ENCODE results near the gene SHISA5.

GRCh38 chr3:48546203-48546829 lies 42.3 kb upstream of the SHISA5 start:
- no peak for TF ChIP-seq SP1 (IDR thresholded peaks at IDR 0.05; ENCODE audit: low read depth, low read length)
- TF ChIP-seq ZNF384 (IDR thresholded peaks at IDR 0.05; ENCODE audit: borderline replicate concordance, low read depth, low read length): no peak
- no peak for TF ChIP-seq RCOR1 (conservative IDR thresholded peaks at IDR 0.05; ENCODE audit: low read depth, low read length)
- TF ChIP-seq MEF2A (IDR thresholded peaks at IDR 0.05; ENCODE audit: insufficient read depth, low read depth, low read length): no peak
- no peak for TF ChIP-seq RFX5 (IDR thresholded peaks at IDR 0.05; ENCODE audit: low read depth, low read length)
- TF ChIP-seq, protein P1, sequence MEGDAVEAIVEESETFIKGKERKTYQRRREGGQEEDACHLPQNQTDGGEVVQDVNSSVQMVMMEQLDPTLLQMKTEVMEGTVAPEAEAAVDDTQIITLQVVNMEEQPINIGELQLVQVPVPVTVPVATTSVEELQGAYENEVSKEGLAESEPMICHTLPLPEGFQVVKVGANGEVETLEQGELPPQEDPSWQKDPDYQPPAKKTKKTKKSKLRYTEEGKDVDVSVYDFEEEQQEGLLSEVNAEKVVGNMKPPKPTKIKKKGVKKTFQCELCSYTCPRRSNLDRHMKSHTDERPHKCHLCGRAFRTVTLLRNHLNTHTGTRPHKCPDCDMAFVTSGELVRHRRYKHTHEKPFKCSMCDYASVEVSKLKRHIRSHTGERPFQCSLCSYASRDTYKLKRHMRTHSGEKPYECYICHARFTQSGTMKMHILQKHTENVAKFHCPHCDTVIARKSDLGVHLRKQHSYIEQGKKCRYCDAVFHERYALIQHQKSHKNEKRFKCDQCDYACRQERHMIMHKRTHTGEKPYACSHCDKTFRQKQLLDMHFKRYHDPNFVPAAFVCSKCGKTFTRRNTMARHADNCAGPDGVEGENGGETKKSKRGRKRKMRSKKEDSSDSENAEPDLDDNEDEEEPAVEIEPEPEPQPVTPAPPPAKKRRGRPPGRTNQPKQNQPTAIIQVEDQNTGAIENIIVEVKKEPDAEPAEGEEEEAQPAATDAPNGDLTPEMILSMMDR (IDR thresholded peaks at IDR 0.05 in 2 of 3, conservative IDR thresholded peaks at IDR 0.05 in 1 of 3; ENCODE audit: control insufficient read depth in 2 of 3, extremely low read depth in 1 of 3, insufficient read depth in 1 of 3, low read depth in 3 of 3, low read length in 3 of 3): no peak
- TF ChIP-seq MTA2 (IDR thresholded peaks at IDR 0.05; ENCODE audit: low read depth): no peak
- TF ChIP-seq POLR2AphosphoS5 (IDR thresholded peaks at IDR 0.05; ENCODE audit: low read length): no peak
- TF ChIP-seq EZH2 (IDR thresholded peaks at IDR 0.05; ENCODE audit: borderline replicate concordance, control insufficient read depth, low read depth, low read length): no peak
